A549 (cell line): ENCODE data around the gene POMT1. TPM values are rescaled to one million over a fixed set of nuclear protein-coding genes. Genes with fewer than 3 reads are reported as not detected.

Experiments used
- ATAC-seq, 2 experiments: fragments of 200-7000 bp in 1 of 2; fragments of >200 bp in 1 of 2; cut with Nextera tagmentation in 1 of 2; cut with Tn5 transposase in 1 of 2; 3 replicates each; pipeline versions ENCODE4 v1.8.0 to v1.9.1; 2018 to 2020; ENCODE audit warnings: mild to moderate bottlenecking in 1 of 2, moderate library complexity in 1 of 2
- CTCF ChIA-PET: fragments of 300-600 bp; sonication (Branson Sonifier 250); formaldehyde crosslinking; extraction: SDS; loops from one replicate; lab custom pipeline; 2021; ENCODE audit warnings: antibody characterized with exemption, inconsistent platforms; lab: Yijun Ruan, JAX
- POLR2A ChIA-PET: fragments of 350-600 bp; formaldehyde crosslinking; extraction: SDS; loops from one replicate; lab custom pipeline; 2021; ENCODE audit warnings: antibody characterized with exemption, inconsistent platforms; lab: Yijun Ruan, JAX
- DNase-seq, 2 experiments: peaks; one replicate each; pipeline versions ENCODE4 v3.0.0 to v3.0.0-alpha.2; 2011 to 2016; ENCODE audit warnings: low read depth in 1 of 2, low spot score in 1 of 2
- FAIRE-seq: peaks from 2 replicates; lab custom pipeline; 2011; peaks lifted over from hg19 to GRCh38; lab: Jason Lieb, UNC
- H3K27ac ChIP-seq, 2 experiments: fragments of >200 bp; sonication (Bioruptor Twin); formaldehyde crosslinking; 3 replicates each; pipeline ENCODE4 v1.5.1; 2016 to 2017
- H3K4me1 ChIP-seq: fragments of >200 bp; sonication (Bioruptor Twin); formaldehyde crosslinking; 3 replicates; pipeline ENCODE4 v1.6.1; 2016
- H3K4me2 ChIP-seq: fragments of >200 bp; sonication (Bioruptor Twin); formaldehyde crosslinking; 3 replicates; pipeline ENCODE4 v1.6.1; 2016
- H3K4me3 ChIP-seq: fragments of >200 bp; sonication (Bioruptor Twin); formaldehyde crosslinking; 3 replicates; pipeline ENCODE4 v1.5.1; 2016
- H3K9me3 ChIP-seq: fragments of >200 bp; sonication (Bioruptor Twin); formaldehyde crosslinking; 3 replicates; pipeline ENCODE4 v1.6.1; 2016
- CEBPB ChIP-seq, 2 experiments: fragments of >200 bp in 1 of 2; sonication (Bioruptor Twin) in 1 of 2; formaldehyde crosslinking in 1 of 2; IDR thresholded peaks; 2 replicates each; pipeline ENCODE4 v1.6.1; 2012 to 2016
- CHD2 ChIP-seq: fragments of 150-350 bp; IDR thresholded peaks from 2 replicates; pipeline ENCODE4 v1.6.1; 2014; ENCODE audit warnings: low read length; ENCODE audit not compliant: partially characterized antibody
- CTCF ChIP-seq: fragments of >200 bp; sonication (Bioruptor Twin); formaldehyde crosslinking; IDR thresholded peaks from 3 replicates; pipeline ENCODE4 v1.5.1; 2016
- E2F6 ChIP-seq: IDR thresholded peaks from 2 replicates; pipeline ENCODE4 v1.6.1; 2012; ENCODE audit warnings: low read depth, borderline replicate concordance
- EHMT2 ChIP-seq: fragments of 200-600 bp; sonication (generic); IDR thresholded peaks from 2 replicates; pipeline ENCODE4 v1.6.1; 2016; ENCODE audit warnings: antibody characterized with exemption, low read depth, mild to moderate bottlenecking, moderate library complexity
- FOSL2 ChIP-seq, 2 experiments: fragments of 450-650 bp in 1 of 2; fragments of >200 bp in 1 of 2; sonication (Bioruptor Twin) in 1 of 2; formaldehyde crosslinking; IDR thresholded peaks; 2 replicates each; pipeline versions ENCODE4 v1.5.0 to v1.6.1; 2016 to 2020; ENCODE audit warnings: mild to moderate bottlenecking in 1 of 2, moderate library complexity in 1 of 2
- FOXS1 ChIP-seq: fragments of 250-450 bp; sonication (Bioruptor Pico); IDR thresholded peaks from 2 replicates; pipeline ENCODE4 v1.5.0; 2020; ENCODE audit warnings: mild to moderate bottlenecking, moderate library complexity
- HDAC2 ChIP-seq: fragments of 200-600 bp; sonication (generic); IDR thresholded peaks from 2 replicates; pipeline ENCODE4 v1.6.1; 2016
- HES2 ChIP-seq: fragments of >200 bp; sonication (Bioruptor Twin); formaldehyde crosslinking; IDR thresholded peaks from 2 replicates; pipeline ENCODE4 v1.6.1; 2016
- HEYL ChIP-seq: fragments of 250-450 bp; sonication (Bioruptor Pico); IDR thresholded peaks from 2 replicates; pipeline ENCODE4 v1.8.0; 2021; ENCODE audit warnings: mild to moderate bottlenecking, moderate library complexity
- HOXB13 ChIP-seq: fragments of 250-450 bp; sonication (Bioruptor Pico); IDR thresholded peaks from 2 replicates; pipeline ENCODE4 v1.5.0; 2020; ENCODE audit warnings: low read depth, mild to moderate bottlenecking, moderate library complexity
- HOXB5 ChIP-seq: fragments of 250-450 bp; sonication (Bioruptor Pico); IDR thresholded peaks from 2 replicates; pipeline ENCODE4 v1.5.0; 2020; ENCODE audit warnings: mild to moderate bottlenecking, moderate library complexity
- JUN ChIP-seq, 2 experiments: fragments of >200 bp; sonication (Bioruptor Twin); formaldehyde crosslinking; IDR thresholded peaks; 2 replicates in 1 of 2; 3 replicates in 1 of 2; pipeline ENCODE4 v1.6.1; 2016 to 2017
- KDM5A ChIP-seq: fragments of 200-600 bp; sonication (generic); IDR thresholded peaks from 2 replicates; pipeline ENCODE4 v1.6.1; 2016; ENCODE audit warnings: antibody characterized with exemption, mild to moderate bottlenecking
- MAX ChIP-seq: IDR thresholded peaks from 2 replicates; pipeline ENCODE4 v1.6.1; 2012
- NFE2L2 ChIP-seq: fragments of 150-350 bp; conservative IDR thresholded peaks from 2 replicates; pipeline ENCODE4 v1.6.1; 2014; ENCODE audit warnings: low read length
- NR3C1 ChIP-seq: fragments of >200 bp; sonication (Bioruptor Twin); formaldehyde crosslinking; IDR thresholded peaks from 3 replicates; pipeline ENCODE4 v1.6.1; 2017
- PHF8 ChIP-seq: fragments of 200-600 bp; sonication (generic); IDR thresholded peaks from 2 replicates; pipeline ENCODE4 v1.6.1; 2016; ENCODE audit warnings: low read depth, mild to moderate bottlenecking, antibody characterized with exemption, moderate library complexity, borderline replicate concordance
- POLR2A ChIP-seq: IDR thresholded peaks from 2 replicates; pipeline ENCODE4 v1.6.1; 2012; ENCODE audit warnings: mild to moderate bottlenecking, low read length
- RARB ChIP-seq: fragments of 250-450 bp; sonication (Bioruptor Pico); IDR thresholded peaks from 2 replicates; pipeline ENCODE4 v1.8.0; 2021; ENCODE audit warnings: mild to moderate bottlenecking, moderate library complexity
- RNF2 ChIP-seq: fragments of 200-600 bp; sonication (generic); IDR thresholded peaks from 2 replicates; pipeline ENCODE4 v1.6.1; 2016; ENCODE audit warnings: low read depth, mild to moderate bottlenecking, antibody characterized with exemption, moderate library complexity, borderline replicate concordance
- SMC3 ChIP-seq: fragments of >200 bp; sonication (Bioruptor Twin); formaldehyde crosslinking; IDR thresholded peaks from 3 replicates; pipeline ENCODE4 v1.6.1; 2018; ENCODE audit warnings: inconsistent platforms
- ZSCAN20 ChIP-seq: fragments of 250-450 bp; sonication (Bioruptor Pico); IDR thresholded peaks from 2 replicates; pipeline ENCODE4 v1.8.0; 2022; ENCODE audit warnings: mild to moderate bottlenecking, moderate library complexity
- WGBS: methylation state at CpG from one replicate; pipeline ENCODE4 v1.1.6; 2017; ENCODE audit errors: missing lambda C conversion rate; 5-methylcytosine and 5-hydroxymethylcytosine counted together
- polyA plus RNA-seq, 4 experiments: library from polyadenylated mRNA; depleted of rRNA in 3 of 4; stranded (reverse); fragments of >200 nt; fragmentation: RNase III in 1 of 4; extraction: RNeasy Plus Mini Kit Qiagen cat#74134 plus additional on column Dnase treatment in 1 of 4; gene quantifications; 2 replicates in 3 of 4; 3 replicates in 1 of 4; pipeline ENCODE4 v1.2.3, GENCODE V29; 2011 to 2017
- TF ChIP-seq, protein P1 (sequence below): fragments of >200 bp; sonication (Bioruptor Twin); formaldehyde crosslinking; IDR thresholded peaks from 3 replicates; pipeline ENCODE4 v1.6.1; 2016

The POMT1 gene
- polyA plus RNA-seq, 2 of the 4 experiments (the other 2 are of a cell fraction): 16.5 to 17.7 TPM

DNA sequence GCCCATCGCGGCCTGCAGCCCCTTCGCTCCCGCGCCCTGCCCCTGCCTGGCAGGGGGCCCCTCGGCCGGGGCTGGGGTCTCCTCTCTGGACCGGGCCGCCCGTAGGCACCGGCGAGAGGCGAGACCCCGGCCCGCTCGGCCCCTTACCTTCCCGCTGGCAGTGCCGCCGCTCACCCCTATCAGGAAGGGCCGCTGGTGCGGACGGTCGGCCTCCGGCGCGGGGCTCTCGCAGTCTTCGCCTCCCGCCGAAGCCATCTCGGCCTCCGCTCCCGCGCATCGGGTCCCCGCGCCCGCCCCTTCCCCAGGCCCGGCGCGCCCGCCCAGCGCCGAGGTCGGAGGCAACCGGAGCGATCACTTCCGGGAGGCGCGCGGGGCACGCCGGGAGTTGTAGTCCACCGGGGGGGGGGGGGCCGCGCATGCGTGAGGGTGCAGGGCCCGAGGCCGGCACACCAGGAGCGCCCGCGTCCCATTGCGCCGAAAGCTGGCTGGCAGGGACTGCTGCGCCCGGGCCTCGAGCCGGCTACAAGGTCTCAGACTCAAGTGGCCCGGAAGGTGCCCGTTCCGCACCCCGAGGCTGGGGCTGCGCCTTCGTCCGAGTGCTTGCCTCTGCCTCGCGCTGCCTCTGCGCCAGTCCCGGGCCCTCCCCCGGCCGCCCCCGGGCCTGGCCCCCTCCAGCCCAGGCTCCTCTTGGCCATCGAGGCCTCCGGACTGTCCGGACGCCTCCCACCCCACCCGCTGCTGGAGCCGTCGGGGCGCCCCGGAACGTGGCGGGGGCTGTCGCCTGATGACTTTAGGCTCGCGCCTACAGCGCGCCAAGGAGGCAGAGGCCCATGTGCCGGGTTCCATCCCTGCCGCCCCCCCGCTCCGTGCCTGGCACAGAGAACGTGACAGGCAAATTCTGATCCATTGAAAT lies 28.5 kb downstream of the POMT1 start, which contains the start of gene UCK1:
Gene UCK1 (minus strand): TSS at position 344 of the 913 bp plus-strand sequence. CDS start 89 bp downstream, at position 255.
- TF ChIP-seq HOXB5 (CRISPR knock-in tag): no peak
- TF ChIP-seq MAX: peak; percentile 60
- TF ChIP-seq EHMT2: no peak
- TF ChIP-seq E2F6: peak; percentile 60; the same call in 1 of the 2 replicates
- TF ChIP-seq KDM5A: no peak
- TF ChIP-seq CTCF: no peak
- TF ChIP-seq, protein P1, sequence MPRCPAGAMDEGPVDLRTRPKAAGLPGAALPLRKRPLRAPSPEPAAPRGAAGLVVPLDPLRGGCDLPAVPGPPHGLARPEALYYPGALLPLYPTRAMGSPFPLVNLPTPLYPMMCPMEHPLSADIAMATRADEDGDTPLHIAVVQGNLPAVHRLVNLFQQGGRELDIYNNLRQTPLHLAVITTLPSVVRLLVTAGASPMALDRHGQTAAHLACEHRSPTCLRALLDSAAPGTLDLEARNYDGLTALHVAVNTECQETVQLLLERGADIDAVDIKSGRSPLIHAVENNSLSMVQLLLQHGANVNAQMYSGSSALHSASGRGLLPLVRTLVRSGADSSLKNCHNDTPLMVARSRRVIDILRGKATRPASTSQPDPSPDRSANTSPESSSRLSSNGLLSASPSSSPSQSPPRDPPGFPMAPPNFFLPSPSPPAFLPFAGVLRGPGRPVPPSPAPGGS: peak; percentile 26; the same call in 1 of the 3 replicates
- TF ChIP-seq CHD2: no peak
- TF ChIP-seq POLR2A: peak; percentile 54
- TF ChIP-seq HOXB13 (CRISPR knock-in tag): 0 out of 2 replicates have a peak, but pooled peaks have one; percentile 45
- TF ChIP-seq ZSCAN20 (CRISPR knock-in tag): no peak
- no peak for TF ChIP-seq FOXS1 (CRISPR knock-in tag)
- 0 out of 2 replicates have a peak, but pooled peaks have one; percentile 32 for TF ChIP-seq PHF8
- no peak for TF ChIP-seq CEBPB (IDR thresholded peaks at IDR 0.05)
- TF ChIP-seq RNF2: no peak
- TF ChIP-seq HDAC2: no peak
- TF ChIP-seq NR3C1: no peak
- no peak for TF ChIP-seq SMC3
- TF ChIP-seq JUN (IDR thresholded peaks at IDR 0.05): peak in 1 of 2 experiments; percentile 60; a peak in 3 of 5 replicates
- no peak for TF ChIP-seq HES2
- no peak for TF ChIP-seq NFE2L2
- no peak for TF ChIP-seq HEYL (CRISPR knock-in tag)
- TF ChIP-seq RARB: no peak
- TF ChIP-seq FOSL2 (IDR thresholded peaks at IDR 0.05): no peak
- TF ChIP-seq FOSL2 (CRISPR knock-in tag; IDR thresholded peaks at IDR 0.05): no peak
- 56% methylated on average over 23 of the region's 103 CpGs for whole genome bisulfite sequencing
- Histone ChIP-seq H3K9me3 (no peaks in the 10 kb centered on the region), H3K27ac (peak within 1 kb of the TSS; percentile 98 to 99), H3K4me1 (peaks cover 11% of the 10 kb centered on the region), H3K4me2 (peak within 1 kb of the TSS; percentile 91), H3K4me3 (peak within 1 kb of the TSS; percentile 100)
- no peak for FAIRE-seq
- peak; percentile 83 to 90 for DNase-seq
- POLR2A ChIA-PET: interaction anchor here (1.4 kb wide), 1 partner anchor 15 kb away, joined by 3 read pairs; no protein-coding TSS in a partner anchor
- CTCF ChIA-PET: interaction anchor here (0.8 to 1.6 kb wide), 3 partner anchors 53 to 181 kb away, joined by 3 to 4 read pairs (median 3); no protein-coding TSS in a partner anchor
- peak; percentile 88 to 93 for ATAC-seq
